HG03280 (cell line): Measurements from ENCODE around the gene GLCE.
"Not testable (repeated sequence)": the region's sequence is repeated elsewhere in the genome, so short reads cannot be mapped to it uniquely, and the experiment has no call there.

Experiments used
- ATAC-seq: cut with Tn5 transposase; IDR thresholded peaks from one replicate; pipeline ENCODE4 v1.9.1; 2021; ENCODE audit warnings: mild to moderate bottlenecking, moderate library complexity; ENCODE audit not compliant: unreplicated experiment

GLCE gene

GRCh38 chr15:69297642-69298353, 137.4 kb downstream of the GLCE start:
- ATAC-seq = no peak

- ATAC-seq = no peak
Measured at GRCh38 chr15:69298354-69298696, 137.9 kb downstream of the GLCE start.

GRCh38 chr15:69298697-69299441, 138.4 kb downstream of the GLCE start, which contains the start of gene PAQR5:
PAQR5 (plus strand) TSS chr15:69298912; CDS start chr15:69360081, 61,169 bp downstream.
- ATAC-seq = no peak

GRCh38 chr15:69299451-69299886, 139.0 kb downstream of the GLCE start:
- no peak for ATAC-seq

GRCh38 chr15:69299943-69300588, 139.6 kb downstream of the GLCE start:
- ATAC-seq = no peak

- not testable (repeated sequence) for ATAC-seq
Measured at GRCh38 chr15:69301101-69301500, 140.7 kb downstream of the GLCE start.

- ATAC-seq = not testable (repeated sequence)
Measured at GRCh38 chr15:69302087-69302486, 141.7 kb downstream of the GLCE start.

GRCh38 chr15:69302929-69303328, 142.5 kb downstream of the GLCE start:
- no peak for ATAC-seq

GRCh38 chr15:69303337-69304181, 143.1 kb downstream of the GLCE start:
- ATAC-seq = no peak

GRCh38 chr15:69304182-69304545, 143.7 kb downstream of the GLCE start:
- ATAC-seq = no peak

GRCh38 chr15:69305204-69305931, 144.9 kb downstream of the GLCE start:
- ATAC-seq = no peak

- no peak for ATAC-seq
Measured at GRCh38 chr15:69305933-69306568, 145.6 kb downstream of the GLCE start.

- ATAC-seq = no peak
Measured at GRCh38 chr15:69307939-69308338, 147.5 kb downstream of the GLCE start.

GRCh38 chr15:69308949-69309348, 148.5 kb downstream of the GLCE start:
- no peak for ATAC-seq

GRCh38 chr15:69311319-69311721, 150.9 kb downstream of the GLCE start:
- no peak for ATAC-seq

- no peak for ATAC-seq
Measured at GRCh38 chr15:69313432-69314000, 153.1 kb downstream of the GLCE start.

- no peak for ATAC-seq
Measured at GRCh38 chr15:69314131-69314530, 153.7 kb downstream of the GLCE start.

- ATAC-seq = no peak
Measured at GRCh38 chr15:69314736-69315135, 154.3 kb downstream of the GLCE start.

- ATAC-seq = no peak
Measured at GRCh38 chr15:69315402-69316110, 155.1 kb downstream of the GLCE start.
